Measurements from ENCODE around the gene YEATS4.
A peak's percentile ranks its signal among the peaks of the same experiment; 100 is the strongest.
"Not testable (repeated sequence)": the region's sequence is repeated elsewhere in the genome, so short reads cannot be mapped to it uniquely, and the experiment has no call there.

The YEATS4 gene
- long read RNA-seq, transcript YEATS4-202 (5 exons, 1,100 nt), result minor isoform, 5 of 287 reads
- long read RNA-seq, transcript YEATS4-201 (7 exons, 1,434 nt), result major isoform, 259 of 287 reads
- long read RNA-seq, partial matches to known transcripts, result 4 of 287 reads
- long read RNA-seq, other reads (novel, unspliced or antisense), result 19 of 287 reads

- Histone ChIP-seq H3K4me3 (replicated peaks; ENCODE audit: insufficient read depth, low read length) (peak within 1 kb of the TSS; percentile 47), H3K27ac (replicated peaks) (peak within 1 kb of the TSS; percentile 100), H3K27me3 (ENCODE audit: insufficient read depth, poor library complexity, severe bottlenecking) (no peaks in the 10 kb centered on the region)
- TF ChIP-seq REST (IDR thresholded peaks at IDR 0.05; ENCODE audit: insufficient replicate concordance, low read depth), result peak; percentile 60
- peak; percentile 49; the same call in 1 of the 2 replicates for TF ChIP-seq SPI1 (IDR thresholded peaks at IDR 0.05; ENCODE audit: borderline replicate concordance, low read depth)
- TF ChIP-seq GABPA (IDR thresholded peaks at IDR 0.05; ENCODE audit: low read depth), result no peak
- TF ChIP-seq, protein P1, sequence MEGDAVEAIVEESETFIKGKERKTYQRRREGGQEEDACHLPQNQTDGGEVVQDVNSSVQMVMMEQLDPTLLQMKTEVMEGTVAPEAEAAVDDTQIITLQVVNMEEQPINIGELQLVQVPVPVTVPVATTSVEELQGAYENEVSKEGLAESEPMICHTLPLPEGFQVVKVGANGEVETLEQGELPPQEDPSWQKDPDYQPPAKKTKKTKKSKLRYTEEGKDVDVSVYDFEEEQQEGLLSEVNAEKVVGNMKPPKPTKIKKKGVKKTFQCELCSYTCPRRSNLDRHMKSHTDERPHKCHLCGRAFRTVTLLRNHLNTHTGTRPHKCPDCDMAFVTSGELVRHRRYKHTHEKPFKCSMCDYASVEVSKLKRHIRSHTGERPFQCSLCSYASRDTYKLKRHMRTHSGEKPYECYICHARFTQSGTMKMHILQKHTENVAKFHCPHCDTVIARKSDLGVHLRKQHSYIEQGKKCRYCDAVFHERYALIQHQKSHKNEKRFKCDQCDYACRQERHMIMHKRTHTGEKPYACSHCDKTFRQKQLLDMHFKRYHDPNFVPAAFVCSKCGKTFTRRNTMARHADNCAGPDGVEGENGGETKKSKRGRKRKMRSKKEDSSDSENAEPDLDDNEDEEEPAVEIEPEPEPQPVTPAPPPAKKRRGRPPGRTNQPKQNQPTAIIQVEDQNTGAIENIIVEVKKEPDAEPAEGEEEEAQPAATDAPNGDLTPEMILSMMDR (IDR thresholded peaks at IDR 0.05; ENCODE audit: insufficient read depth, low read length), result no peak
- TF ChIP-seq POLR2AphosphoS5 (IDR thresholded peaks at IDR 0.05; ENCODE audit: low read depth), result peak; percentile 96
- DNase-seq (ENCODE audit: low read depth in 1 of 2, low spot score in 1 of 2), result peak; percentile 81 to 98
These were observed at the start of gene YEATS4 for GRCh38 chr12:69359531-69360347. Gene YEATS4 (plus strand): TSS chr12:69359743. CDS start chr12:69359973, 230 bp downstream.

GRCh38 chr12:69313209-69313608 lies 46.3 kb upstream of the YEATS4 start:
- no peak for TF ChIP-seq SPI1 (IDR thresholded peaks at IDR 0.05; ENCODE audit: borderline replicate concordance, low read depth)
- no peak for TF ChIP-seq GABPA (IDR thresholded peaks at IDR 0.05; ENCODE audit: low read depth)
- TF ChIP-seq, protein P1 (IDR thresholded peaks at IDR 0.05; ENCODE audit: insufficient read depth, low read length), result no peak
- H3K27ac ChIP-seq (replicated peaks), result no peak overlapping the region
- no peaks in the 10 kb centered on the region for H3K27me3 ChIP-seq (ENCODE audit: insufficient read depth, poor library complexity, severe bottlenecking)
- no peak for DNase-seq (ENCODE audit: low read depth in 1 of 2, low spot score in 1 of 2)
- H3K4me3 ChIP-seq (replicated peaks; ENCODE audit: insufficient read depth, low read length), result no peak overlapping the region

GRCh38 chr12:69316784-69317183 lies 42.8 kb upstream of the YEATS4 start:
- not testable (repeated sequence) for H3K4me3 ChIP-seq (replicated peaks; ENCODE audit: insufficient read depth, low read length); H3K27ac ChIP-seq (replicated peaks); H3K27me3 ChIP-seq (ENCODE audit: insufficient read depth, poor library complexity, severe bottlenecking); DNase-seq (ENCODE audit: low read depth in 1 of 2, low spot score in 1 of 2)

DNA sequence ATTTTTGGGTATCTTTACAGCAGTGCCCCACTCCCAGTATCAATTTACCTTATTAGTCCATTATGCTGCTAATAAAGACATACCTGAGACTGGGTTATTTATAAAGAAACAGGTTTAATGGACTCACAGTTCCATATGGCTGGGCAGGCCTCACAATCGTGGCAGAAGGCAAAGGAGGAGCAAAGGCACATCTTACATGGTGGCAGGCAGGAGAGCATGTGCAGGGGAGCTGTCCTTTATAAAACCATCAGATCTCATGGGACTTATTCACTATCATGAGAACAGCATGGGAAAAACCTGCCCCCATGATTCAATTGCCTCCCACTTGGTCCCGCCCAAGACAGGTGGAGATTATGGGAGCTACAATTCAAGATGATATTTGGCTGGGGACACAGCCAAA lies 42.3 kb upstream of the YEATS4 start:
- not testable (repeated sequence) for H3K27me3 ChIP-seq (ENCODE audit: insufficient read depth, poor library complexity, severe bottlenecking); H3K4me3 ChIP-seq (replicated peaks; ENCODE audit: insufficient read depth, low read length); H3K27ac ChIP-seq (replicated peaks); DNase-seq (ENCODE audit: low read depth in 1 of 2, low spot score in 1 of 2)

GRCh38 chr12:69318225-69318624 lies 41.3 kb upstream of the YEATS4 start:
- no peaks in the 10 kb centered on the region for H3K27me3 ChIP-seq (ENCODE audit: insufficient read depth, poor library complexity, severe bottlenecking)
- H3K4me3 ChIP-seq (replicated peaks; ENCODE audit: insufficient read depth, low read length), result no peak overlapping the region
- TF ChIP-seq, protein P1 (IDR thresholded peaks at IDR 0.05; ENCODE audit: insufficient read depth, low read length), result no peak
- no peak overlapping the region for H3K27ac ChIP-seq (replicated peaks)
- no peak for DNase-seq (ENCODE audit: low read depth in 1 of 2, low spot score in 1 of 2)
